IMR-90 (cell line): Measurements from ENCODE around the gene PARD3. TPM values are rescaled to one million over a fixed set of nuclear protein-coding genes. Genes with fewer than 3 reads are reported as not detected.
"Not testable (repeated sequence)": the region's sequence is repeated elsewhere in the genome, so short reads cannot be mapped to it uniquely, and the experiment has no call there.

ENCODE experiments used
- ATAC-seq: fragments of 200-7000 bp; cut with Tn5 transposase; 2 replicates; pipeline ENCODE4 v1.9.1; 2020; ENCODE audit warnings: low read depth, mild to moderate bottlenecking, moderate library complexity
- BruUV-seq: library from RNA; stranded (reverse); fragments of 400-500 nt; replicated peaks from 2 replicates; lab custom pipeline; 2021; lab: Mats Ljungman, UMichigan
- CTCF ChIA-PET: fragments of 300-600 bp; formaldehyde crosslinking; extraction: SDS; loops from one replicate; lab custom pipeline; 2021; ENCODE audit warnings: antibody characterized with exemption; lab: Yijun Ruan, JAX
- POLR2A ChIA-PET: fragments of 300-600 bp; sonication (Branson Sonifier 250); formaldehyde crosslinking; loops from one replicate; lab custom pipeline; 2022; ENCODE audit warnings: antibody characterized with exemption; ENCODE audit not compliant: unreplicated experiment; lab: Charles Lee
- DNase-seq: peaks from one replicate; pipeline ENCODE4 v3.0.0; 2013
- H2AFZ ChIP-seq: replicated peaks from 2 replicates; pipeline ENCODE3; 2013; ENCODE audit warnings: low read length, mild to moderate bottlenecking; ENCODE audit not compliant: poor library complexity
- H2AK5ac ChIP-seq: 2 replicates; pipeline ENCODE4 v1.6.1; 2013; ENCODE audit warnings: low read depth, low read length, inconsistent platforms
- H2AK9ac ChIP-seq: replicated peaks from 2 replicates; pipeline ENCODE3; 2013; ENCODE audit warnings: mild to moderate bottlenecking, low read depth, low read length, moderate library complexity; ENCODE audit not compliant: poor library complexity
- H2BK120ac ChIP-seq: 2 replicates; pipeline ENCODE4 v1.6.1; 2013; ENCODE audit warnings: low read depth, low read length, inconsistent platforms
- H2BK15ac ChIP-seq: 3 replicates; pipeline ENCODE4 v1.6.1; 2013; ENCODE audit warnings: low read depth, low read length, inconsistent platforms
- H2BK20ac ChIP-seq: 2 replicates; pipeline ENCODE4 v1.6.1; 2013; ENCODE audit warnings: low read depth, mild to moderate bottlenecking, inconsistent platforms, low read length, moderate library complexity
- H2BK5ac ChIP-seq: 2 replicates; pipeline ENCODE4 v1.6.1; 2013; ENCODE audit warnings: mild to moderate bottlenecking, low read depth, low read length, inconsistent platforms; ENCODE audit not compliant: poor library complexity, severe bottlenecking
- H3K14ac ChIP-seq: replicated peaks from 2 replicates; pipeline ENCODE4 v1.6.1; 2013; ENCODE audit warnings: low read depth, low read length, inconsistent platforms
- H3K18ac ChIP-seq: 2 replicates; pipeline ENCODE4 v1.6.1; 2013; ENCODE audit warnings: low read depth, low read length, control low read depth
- H3K23ac ChIP-seq: 2 replicates; pipeline ENCODE4 v1.6.1; 2013; ENCODE audit warnings: low read depth, low read length, inconsistent platforms
- H3K27ac ChIP-seq: 2 replicates; pipeline ENCODE4 v1.5.1; 2013; ENCODE audit warnings: mild to moderate bottlenecking, control low read depth, low read length; ENCODE audit not compliant: insufficient read depth
- H3K27me3 ChIP-seq: 2 replicates; pipeline ENCODE4 v1.6.1; 2013; ENCODE audit warnings: low read length; ENCODE audit not compliant: control insufficient read depth, insufficient read depth
- H3K36me3 ChIP-seq: 2 replicates; pipeline ENCODE4 v1.6.1; 2013; ENCODE audit warnings: low read length, mixed read lengths; ENCODE audit not compliant: control insufficient read depth, insufficient read depth
- H3K4ac ChIP-seq: 2 replicates; pipeline ENCODE4 v1.6.1; 2013; ENCODE audit warnings: low read depth, low read length, inconsistent platforms
- H3K4me1 ChIP-seq: 2 replicates; pipeline ENCODE4 v1.6.1; 2013; ENCODE audit warnings: low read length, mixed read lengths; ENCODE audit not compliant: control insufficient read depth, insufficient read depth
- H3K4me2 ChIP-seq: 2 replicates; pipeline ENCODE4 v1.6.1; 2013; ENCODE audit warnings: low read depth, mild to moderate bottlenecking, control low read depth, low read length, moderate library complexity
- H3K4me3 ChIP-seq: 2 replicates; pipeline ENCODE4 v1.5.1; 2013; ENCODE audit warnings: low read depth, mild to moderate bottlenecking, control low read depth, low read length, moderate library complexity; ENCODE audit not compliant: insufficient read depth
- H3K56ac ChIP-seq: 2 replicates; pipeline ENCODE4 v1.6.1; 2013; ENCODE audit warnings: low read length, inconsistent platforms; ENCODE audit not compliant: insufficient read depth; ENCODE audit errors: extremely low read depth
- H3K79me1 ChIP-seq, 2 experiments: 2 replicates each; pipeline ENCODE4 v1.6.1; 2013; ENCODE audit warnings: low read length in 2 of 2, inconsistent platforms in 1 of 2, low read depth in 1 of 2
- H3K9ac ChIP-seq: 2 replicates; pipeline ENCODE4 v1.6.1; 2013; ENCODE audit warnings: low read depth, low read length, control low read depth
- H3K9me1 ChIP-seq: 2 replicates; pipeline ENCODE4 v1.6.1; 2013; ENCODE audit warnings: low read length, inconsistent platforms; ENCODE audit not compliant: insufficient read depth
- H3K9me3 ChIP-seq: 2 replicates; pipeline ENCODE4 v1.6.1; 2013; ENCODE audit warnings: low read length; ENCODE audit not compliant: control insufficient read depth, insufficient read depth
- H4K20me1 ChIP-seq: 2 replicates; pipeline ENCODE4 v1.6.1; 2013; ENCODE audit warnings: low read length, inconsistent platforms; ENCODE audit not compliant: insufficient read depth
- H4K5ac ChIP-seq: 2 replicates; pipeline ENCODE4 v1.6.1; 2013; ENCODE audit warnings: mild to moderate bottlenecking, low read depth, low read length, control low read depth
- H4K8ac ChIP-seq, 2 experiments: 2 replicates each; pipeline ENCODE4 v1.6.1; 2013; ENCODE audit warnings: low read depth in 2 of 2, low read length in 2 of 2, control low read depth in 1 of 2, inconsistent platforms in 1 of 2
- H4K91ac ChIP-seq: 2 replicates; pipeline ENCODE4 v1.6.1; 2013; ENCODE audit warnings: low read depth, low read length, inconsistent platforms; ENCODE audit not compliant: insufficient read depth
- WGBS, 2 experiments: methylation state at CpG; one replicate each; pipeline versions ENCODE4 v1.1.5 to v1.1.7; 2013; ENCODE audit warnings: missing lambda C conversion rate in 2 of 2; ENCODE audit not compliant: insufficient read length in 1 of 2; ENCODE audit errors: extremely low coverage in 2 of 2; 5-methylcytosine and 5-hydroxymethylcytosine counted together
- dilution Hi-C: fragments of 300-500 bp; cut with HindIII; formaldehyde crosslinking; loops from one replicate; pipeline ENCODE4 v1.14.3; 2018; ENCODE audit warnings: low sequenced_read_pairs; ENCODE audit not compliant: unreplicated experiment
- in situ Hi-C: fragments of 300-500 bp; cut with MboI; formaldehyde crosslinking; loops from 3 replicates; pipeline ENCODE4 v1.14.3; 2019; ENCODE audit warnings: low sequenced_read_pairs, inconsistent platforms, mixed read lengths
- intact Hi-C: fragments of 100-400 bp; cut with micrococcal nuclease; formaldehyde crosslinking; loops from 2 replicates; pipeline ENCODE4 v1.10.0; 2022
- polyA plus RNA-seq, 3 experiments: library from polyadenylated mRNA; depleted of rRNA; stranded (reverse); fragments of >200 nt; gene quantifications; 2 replicates each; pipeline ENCODE4 v1.2.3, GENCODE V29; 2012; ENCODE audit warnings: low replicate concordance in 1 of 3
- total RNA-seq: library from RNA; depleted of rRNA; stranded (reverse); fragments of >200 nt; gene quantifications from 2 replicates; pipeline ENCODE4 v1.2.3, GENCODE V29; 2012

The PARD3 gene
- total and polyA plus RNA-seq, 2 of the 4 experiments (the other 2 are of a cell fraction) = 14.6 to 37.5 TPM

- H3K4me1 ChIP-seq, H2AK9ac ChIP-seq, H3K23ac ChIP-seq, ATAC-seq, intact Hi-C loops, H3K14ac ChIP-seq, dilution Hi-C loops, in situ Hi-C loops, H3K18ac ChIP-seq, H3K36me3 ChIP-seq, CTCF ChIA-PET, DNase-seq, H3K4me3 ChIP-seq, BruUV-seq, H3K9me1 ChIP-seq, H3K4me2 ChIP-seq, H4K8ac ChIP-seq, H2BK15ac ChIP-seq, H4K20me1 ChIP-seq, H2AK5ac ChIP-seq, H3K9me3 ChIP-seq, H3K9ac ChIP-seq, H3K56ac ChIP-seq, H2BK120ac ChIP-seq, H3K27me3 ChIP-seq, H2BK5ac ChIP-seq, H4K91ac ChIP-seq, H2BK20ac ChIP-seq, H3K27ac ChIP-seq, POLR2A ChIA-PET, H3K4ac ChIP-seq, H2AFZ ChIP-seq, H4K5ac ChIP-seq: not testable (repeated sequence)
- peaks cover 32 to 65% of the 10 kb centered on the region in 2 experiments for H3K79me1 ChIP-seq
- WGBS, 2 experiments = no CpG with 5 or more reads among the region's 7 CpGs
These were observed 64.3 kb downstream of the PARD3 start for GRCh38 chr10:34750795-34751194.
